Stimulated activated effector memory CD8-positive, alpha-beta T cell treated with anti-CD3 and anti-CD28 coated beads, Interleukin-12 subunit alpha, Interleukin-12 subunit beta, amount 100 ng/mL, for 72 hours (primary cell): ENCODE data around the gene ZMAT5.
A peak's percentile ranks its signal among the peaks of the same experiment; 100 is the strongest.

Experiments used
- ATAC-seq: fragments of 150-1000 bp; cut with Tn5 transposase; 2 replicates; pipeline ENCODE4 v1.10.0; 2021
- DNase-seq, 2 donors: peaks; one replicate each; pipeline ENCODE4 v3.0.0; 2021 to 2022; ENCODE audit warnings: low spot score in 2 of 2
- H3K27ac Mint-ChIP-seq: one replicate; pipeline ENCODE4 v1.8.0; 2022; ENCODE audit warnings: mild to moderate bottlenecking, mixed read lengths
- H3K36me3 Mint-ChIP-seq: one replicate; pipeline ENCODE4 v1.8.0; 2022; ENCODE audit warnings: mild to moderate bottlenecking, mixed read lengths
- H3K4me1 Mint-ChIP-seq: one replicate; pipeline ENCODE4 v1.8.0; 2022; ENCODE audit warnings: mixed read lengths
- H3K4me3 Mint-ChIP-seq: one replicate; pipeline ENCODE4 v1.8.0; 2022; ENCODE audit warnings: mild to moderate bottlenecking, mixed read lengths
- H3K9me3 Mint-ChIP-seq: one replicate; pipeline ENCODE4 v1.8.0; 2022; ENCODE audit warnings: mixed read lengths

The ZMAT5 gene

DNA sequence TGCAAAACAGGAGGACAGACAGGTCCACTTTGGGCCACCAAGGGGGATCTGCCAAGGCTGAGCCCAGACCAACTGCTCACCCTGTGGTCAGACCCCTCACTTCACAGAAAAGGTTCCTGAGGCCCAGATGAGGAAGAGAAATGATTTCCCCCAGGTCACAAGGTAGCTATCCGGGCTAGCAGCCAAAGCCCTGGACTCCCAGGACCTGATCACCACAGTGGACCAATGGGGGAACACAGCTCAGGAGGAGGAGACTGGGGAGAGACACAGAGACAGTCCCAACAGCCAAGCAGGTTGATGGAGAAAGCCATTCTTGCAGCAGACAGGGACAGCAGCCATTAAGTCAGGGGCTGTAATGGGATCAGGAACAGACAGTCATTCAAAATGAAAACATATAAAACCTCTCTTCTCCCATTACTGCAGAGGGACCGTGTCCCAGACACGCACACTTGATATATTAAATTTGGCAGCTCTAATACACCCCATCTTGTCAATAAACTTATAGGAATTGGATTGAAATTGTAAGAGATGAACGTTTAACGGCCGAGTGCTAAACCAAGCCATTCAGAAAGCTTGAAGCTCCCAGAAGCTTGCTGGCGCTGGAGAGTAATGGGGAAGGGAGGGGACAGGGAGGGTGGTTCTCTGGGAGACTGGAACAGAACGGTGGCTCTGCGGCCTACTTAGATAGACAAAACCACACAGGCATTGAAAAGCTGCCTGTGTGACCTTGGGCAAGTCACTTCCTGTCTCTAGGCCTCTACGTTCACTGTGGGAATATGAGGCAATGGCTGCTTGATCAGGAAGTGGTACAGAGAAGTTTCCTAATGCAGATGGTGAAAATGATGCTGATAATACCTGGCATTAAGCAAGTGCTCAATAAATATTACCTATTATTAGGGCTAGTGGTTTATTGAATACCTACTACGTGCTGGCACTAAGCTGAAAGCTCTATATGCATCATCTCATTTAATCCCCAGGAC is 16.0 kb downstream of the ZMAT5 start:
- ATAC-seq (peak; percentile 71), DNase-seq (no peak)
- Mint-ChIP-seq H3K4me3 (no peak overlapping the region), H3K4me1 (peaks cover 19% of the 10 kb centered on the region), H3K36me3 (peaks cover 16% of the 10 kb centered on the region), H3K27ac (peak overlapping the region; percentile 84), H3K9me3 (no peaks in the 10 kb centered on the region)

DNA sequence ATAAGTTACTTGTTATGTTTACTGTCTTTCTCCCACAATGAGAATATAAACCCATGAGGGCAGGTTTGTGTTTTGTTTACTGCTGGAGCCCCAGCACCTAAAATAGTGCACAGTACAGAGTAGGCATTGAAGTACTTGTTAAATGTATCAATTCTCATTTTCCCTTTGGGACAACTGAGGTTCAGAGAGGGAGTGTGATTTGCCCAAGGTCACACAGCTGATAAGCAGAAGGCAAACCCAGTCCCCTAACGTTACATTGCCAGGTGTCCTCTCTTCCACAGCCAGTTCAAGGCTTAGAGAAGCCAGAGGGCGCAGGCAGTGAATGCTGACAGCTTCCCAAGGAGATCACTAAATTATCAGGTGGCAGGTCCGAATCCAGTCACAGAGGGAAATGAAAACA is 16.8 kb downstream of the ZMAT5 start:
- no peak for ATAC-seq
- Mint-ChIP-seq H3K27ac (peak overlapping the region; percentile 84), H3K36me3 (peaks cover 23% of the 10 kb centered on the region), H3K4me3 (no peak overlapping the region), H3K4me1 (peaks cover 19% of the 10 kb centered on the region), H3K9me3 (no peaks in the 10 kb centered on the region)
- DNase-seq, result no peak

DNA sequence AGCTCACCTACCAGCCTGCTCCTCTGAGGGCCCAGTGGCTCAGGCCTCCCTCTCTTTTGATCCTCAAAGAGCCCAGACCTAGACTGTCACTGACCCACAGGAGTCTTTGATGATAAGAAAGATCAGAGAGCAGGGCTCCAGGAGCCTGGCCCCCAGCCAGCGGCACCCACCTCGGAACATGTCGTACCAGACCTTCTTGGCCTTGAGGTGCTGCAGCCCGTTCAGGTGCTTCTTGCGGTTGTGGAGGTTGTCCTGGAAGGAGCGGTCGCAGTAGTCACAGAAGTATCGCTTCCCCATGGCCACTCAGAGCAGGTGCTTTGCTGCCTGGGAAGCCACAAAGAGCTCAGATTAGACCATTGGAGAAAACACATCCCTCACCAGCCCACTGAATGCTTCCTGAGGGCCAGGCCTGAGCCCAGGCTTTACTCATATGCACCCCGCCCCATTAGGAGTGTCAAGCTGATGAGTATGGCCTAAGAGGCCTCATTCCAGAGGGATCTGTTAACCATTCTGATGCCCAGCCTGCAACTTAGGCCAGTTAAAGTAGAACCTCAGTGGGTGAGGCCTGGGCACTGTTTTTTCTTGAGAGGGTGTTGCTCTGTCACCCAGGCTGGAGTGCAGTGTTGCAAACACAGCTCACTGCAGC is 18.4 kb downstream of the ZMAT5 start:
- Mint-ChIP-seq H3K9me3 (no peaks in the 10 kb centered on the region), H3K36me3 (peaks cover 23% of the 10 kb centered on the region), H3K4me3 (no peak overlapping the region), H3K27ac (peak overlapping the region; percentile 18), H3K4me1 (peaks cover 19% of the 10 kb centered on the region)
- ATAC-seq, result no peak
- DNase-seq, result no peak

DNA sequence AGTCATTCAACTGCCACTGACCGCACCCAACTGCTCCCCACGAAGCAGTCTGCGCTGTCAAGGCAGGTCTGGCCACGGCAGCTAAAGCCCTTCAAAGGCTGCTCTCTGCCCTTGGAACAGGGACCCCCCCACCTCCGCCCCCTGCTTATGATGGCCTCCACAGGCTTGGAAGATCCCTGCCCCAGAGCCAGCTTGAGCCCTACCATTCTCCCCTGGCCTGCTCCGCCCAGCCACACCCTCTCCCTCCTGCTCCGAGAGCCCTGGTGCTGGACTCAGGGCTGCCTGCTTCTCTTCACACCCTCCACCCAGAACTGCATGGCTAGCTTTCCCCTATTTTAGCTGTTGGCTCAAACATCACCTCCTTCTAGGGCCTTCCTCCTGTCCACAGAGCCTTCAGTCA is 19.0 kb downstream of the ZMAT5 start:
- peaks cover 23% of the 10 kb centered on the region for H3K36me3 Mint-ChIP-seq
- H3K9me3 Mint-ChIP-seq, result no peaks in the 10 kb centered on the region
- ATAC-seq, result no peak
- peaks cover 19% of the 10 kb centered on the region for H3K4me1 Mint-ChIP-seq
- peak overlapping the region; percentile 18 for H3K27ac Mint-ChIP-seq
- H3K4me3 Mint-ChIP-seq, result no peak overlapping the region
- no peak for DNase-seq

DNA sequence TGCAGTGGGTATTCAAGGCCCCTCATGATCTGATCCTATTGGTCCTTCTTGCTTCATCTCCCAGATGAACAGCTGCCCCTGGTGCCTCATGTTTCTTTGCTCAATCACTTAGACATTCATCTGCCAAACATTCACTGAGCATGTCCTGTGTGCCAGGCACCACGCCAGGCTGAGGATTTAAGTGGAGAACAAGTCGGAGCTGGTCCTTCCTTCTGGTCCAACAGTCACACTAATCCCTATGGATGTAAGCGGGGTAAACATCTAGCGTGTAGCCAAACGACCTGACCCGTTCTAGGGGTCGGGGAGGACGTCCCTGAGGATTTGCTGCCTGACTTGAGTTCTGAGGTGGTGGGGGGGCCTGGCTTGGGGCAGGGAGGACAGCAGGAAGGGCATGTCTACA is 21.9 kb downstream of the ZMAT5 start:
- Mint-ChIP-seq H3K27ac (no peak overlapping the region), H3K36me3 (peaks cover 29% of the 10 kb centered on the region)
- no peak for ATAC-seq

DNA sequence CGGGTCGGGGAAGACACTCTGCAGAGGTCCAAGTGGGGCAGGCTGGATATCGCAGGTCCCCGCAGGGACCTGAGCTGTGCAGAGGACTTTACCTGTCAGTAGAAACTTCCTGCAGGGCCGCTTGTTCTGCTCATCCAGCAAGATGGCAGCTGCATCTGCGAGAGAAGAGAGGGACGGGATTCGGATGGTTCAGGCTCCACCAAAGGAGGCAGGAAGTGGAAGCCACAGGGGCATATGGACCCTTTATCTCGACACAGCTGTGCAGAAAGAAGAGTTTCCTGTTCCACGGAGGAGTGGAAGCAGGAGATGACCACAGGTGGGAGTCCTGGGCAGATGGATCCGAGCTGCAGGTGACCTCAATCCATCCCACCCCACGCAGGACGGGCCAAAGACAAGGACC is 24.5 kb downstream of the ZMAT5 start:
- H3K4me1 Mint-ChIP-seq, result no peaks in the 10 kb centered on the region
- DNase-seq (no peak), ATAC-seq (no peak)
- H3K4me3 Mint-ChIP-seq, result no peak overlapping the region
- H3K36me3 Mint-ChIP-seq, result peaks cover 26% of the 10 kb centered on the region
- H3K9me3 Mint-ChIP-seq, result no peaks in the 10 kb centered on the region
- H3K27ac Mint-ChIP-seq, result peak overlapping the region; percentile 45

More for the DNA sequence above, 21.9 kb downstream of the ZMAT5 start:
- no peaks in the 10 kb centered on the region for H3K9me3 Mint-ChIP-seq
- DNase-seq, result no peak
- no peak overlapping the region for H3K4me3 Mint-ChIP-seq
- no peaks in the 10 kb centered on the region for H3K4me1 Mint-ChIP-seq

DNA sequence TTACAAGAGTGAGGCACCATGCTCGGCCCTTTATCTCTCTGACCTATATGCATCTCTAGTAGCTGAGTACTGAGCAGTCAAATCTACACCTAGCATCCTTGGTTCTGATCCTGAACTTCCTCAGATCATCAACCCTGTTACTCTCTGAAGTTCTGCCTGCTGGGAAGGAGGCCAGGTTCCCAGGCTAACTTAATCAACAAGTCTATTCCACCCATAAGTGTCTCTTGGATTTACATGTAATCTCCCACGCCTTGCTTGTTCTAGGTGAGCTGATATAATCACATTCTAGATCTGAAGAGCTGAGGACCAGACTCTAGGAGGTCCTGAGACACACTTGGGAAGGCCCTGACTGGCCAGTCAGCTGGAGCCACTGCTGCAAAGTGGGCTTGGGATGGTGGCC is 24.9 kb downstream of the ZMAT5 start:
- no peaks in the 10 kb centered on the region for H3K4me1 Mint-ChIP-seq
- H3K36me3 Mint-ChIP-seq, result peaks cover 26% of the 10 kb centered on the region
- ATAC-seq (no peak), DNase-seq (no peak)
- H3K4me3 Mint-ChIP-seq, result no peak overlapping the region
- H3K27ac Mint-ChIP-seq, result peak overlapping the region; percentile 45
- no peaks in the 10 kb centered on the region for H3K9me3 Mint-ChIP-seq

DNA sequence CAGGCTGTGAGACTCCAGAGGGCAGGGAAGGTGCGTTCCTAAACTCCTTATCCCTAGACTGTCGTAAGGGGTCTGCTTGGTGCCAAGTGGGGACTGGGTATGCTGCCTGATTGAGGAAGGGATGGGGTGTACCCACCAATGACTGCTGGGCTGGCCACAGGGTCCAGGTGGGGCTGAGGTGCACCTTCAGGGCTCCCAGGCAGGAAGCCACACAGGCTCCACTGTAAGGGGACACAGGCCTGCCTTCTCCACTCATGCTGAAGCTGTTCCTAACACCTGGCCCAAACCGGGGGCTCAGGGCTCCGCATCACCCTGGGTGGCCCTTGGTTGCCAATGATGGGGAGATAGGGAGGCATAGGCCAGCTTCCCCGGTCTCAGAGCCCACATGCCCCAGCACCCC is 26.6 kb downstream of the ZMAT5 start:
- H3K9me3 Mint-ChIP-seq, result no peaks in the 10 kb centered on the region
- H3K27ac Mint-ChIP-seq, result peak overlapping the region; percentile 12
- H3K4me3 Mint-ChIP-seq, result no peak overlapping the region
- H3K36me3 Mint-ChIP-seq, result peaks cover 11% of the 10 kb centered on the region
- H3K4me1 Mint-ChIP-seq, result no peaks in the 10 kb centered on the region
- DNase-seq, result no peak
- no peak for ATAC-seq

DNA sequence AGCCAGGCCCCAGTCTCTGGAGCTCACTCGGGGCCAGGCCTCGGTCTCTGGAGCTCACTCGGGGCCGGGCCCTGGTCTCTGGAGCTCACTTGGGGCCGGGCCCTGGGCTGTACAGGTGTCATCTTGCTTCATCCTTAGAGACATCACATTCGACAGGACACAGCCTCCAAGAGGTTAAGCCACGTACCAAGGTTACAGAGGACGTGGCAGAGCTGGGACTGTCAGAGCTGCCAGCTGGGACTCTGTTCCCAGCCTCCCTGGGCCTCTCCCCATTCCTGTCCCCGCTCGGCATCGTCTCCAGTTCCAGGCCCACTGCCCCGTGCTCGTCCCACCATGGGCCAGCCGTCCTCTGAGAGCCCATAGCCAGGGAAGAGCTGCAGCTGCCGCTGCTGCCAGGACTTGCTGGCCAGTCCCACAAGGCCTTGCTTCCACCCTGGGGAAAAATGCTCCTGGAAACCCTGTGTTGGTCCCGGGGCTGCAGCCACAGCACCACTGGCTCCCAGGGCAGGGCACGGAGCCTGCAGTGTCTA is 27.4 kb downstream of the ZMAT5 start:
- Mint-ChIP-seq H3K36me3 (peaks cover 10% of the 10 kb centered on the region), H3K4me3 (no peak overlapping the region), H3K4me1 (no peaks in the 10 kb centered on the region), H3K9me3 (no peaks in the 10 kb centered on the region), H3K27ac (no peak overlapping the region)
- no peak for ATAC-seq
- no peak for DNase-seq

DNA sequence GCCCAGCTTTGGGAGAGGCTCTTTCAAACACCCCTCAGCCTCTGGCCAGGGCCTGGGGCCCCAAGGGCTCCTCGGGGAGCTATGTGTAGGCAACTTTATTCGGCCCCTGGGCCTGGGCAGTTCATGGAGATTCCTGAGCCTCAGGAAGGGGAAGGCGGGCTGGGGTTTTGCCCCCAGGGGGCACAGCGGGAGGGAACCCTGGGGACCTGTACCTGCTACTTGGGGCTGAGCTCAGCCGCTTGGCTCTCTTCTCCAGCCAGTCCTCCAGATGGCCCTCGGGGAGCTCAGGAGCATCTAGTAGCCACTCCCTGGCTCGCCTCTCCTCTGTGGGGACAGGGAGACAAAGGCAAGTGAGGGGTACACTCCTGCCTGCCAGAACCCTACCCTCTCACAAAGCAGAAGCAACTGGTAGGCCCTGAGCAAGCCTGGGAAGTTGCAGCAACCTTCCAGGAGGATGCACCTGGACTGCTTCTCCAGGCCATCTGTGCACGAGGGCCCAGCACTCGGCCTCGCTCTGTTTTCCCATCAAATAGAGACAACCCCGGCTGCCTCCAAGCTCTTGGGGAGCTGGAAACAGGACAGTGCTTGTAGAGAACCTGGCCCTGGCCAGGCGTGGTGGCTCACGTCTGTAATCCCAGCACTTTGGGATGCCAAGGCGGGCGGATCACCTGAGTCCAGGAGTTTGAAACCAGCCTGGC is 28.5 kb downstream of the ZMAT5 start:
- ATAC-seq (no peak), DNase-seq (no peak)
- Mint-ChIP-seq H3K36me3 (peaks cover 16% of the 10 kb centered on the region), H3K4me3 (no peak overlapping the region), H3K4me1 (no peaks in the 10 kb centered on the region), H3K27ac (no peak overlapping the region), H3K9me3 (no peaks in the 10 kb centered on the region)

DNA sequence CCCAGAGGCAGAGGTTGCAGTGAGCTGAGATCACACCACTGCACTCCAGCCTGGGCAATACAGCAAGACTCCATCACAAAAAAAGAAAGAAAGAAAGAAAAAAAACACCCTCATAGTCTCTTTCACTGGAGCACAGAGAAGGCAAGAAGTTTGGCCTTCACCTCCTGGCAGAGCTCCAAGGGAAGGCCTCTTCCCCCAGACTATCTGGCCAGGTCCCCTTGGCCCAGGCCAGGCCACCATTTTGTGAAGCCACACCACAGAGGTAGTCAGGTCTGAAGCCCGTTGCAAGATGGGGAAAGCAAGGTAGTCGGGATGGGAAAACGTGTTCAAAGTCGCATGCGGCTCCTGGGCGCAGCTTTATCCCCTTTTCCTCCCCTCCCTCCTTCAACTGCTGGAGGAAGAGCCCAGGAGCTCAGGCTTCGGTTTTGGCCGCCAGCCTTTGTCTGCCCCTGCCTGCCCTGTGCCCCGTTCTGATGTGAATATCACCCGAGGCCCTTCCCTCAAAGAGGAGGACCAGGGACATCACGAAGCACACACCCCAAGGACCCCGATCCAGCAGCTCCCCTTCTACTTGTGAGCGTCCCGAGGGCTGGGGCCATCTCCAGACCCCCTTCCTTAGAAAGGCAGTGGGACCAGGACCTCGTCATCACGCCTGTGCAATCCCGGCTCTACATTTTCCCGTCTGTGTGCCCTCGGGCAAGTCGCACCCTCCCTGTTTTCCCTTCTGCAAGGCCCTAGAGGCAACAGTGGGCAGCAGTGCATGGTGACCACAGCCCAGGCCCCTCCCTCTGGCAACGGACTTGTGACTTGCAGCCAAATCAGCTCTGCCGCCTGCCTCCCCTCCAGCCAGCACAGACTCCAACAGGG is 29.3 kb downstream of the ZMAT5 start:
- Mint-ChIP-seq H3K4me3 (no peak overlapping the region), H3K27ac (no peak overlapping the region), H3K4me1 (no peaks in the 10 kb centered on the region), H3K36me3 (peaks cover 15% of the 10 kb centered on the region), H3K9me3 (no peaks in the 10 kb centered on the region)
- ATAC-seq (no peak), DNase-seq (no peak)

DNA sequence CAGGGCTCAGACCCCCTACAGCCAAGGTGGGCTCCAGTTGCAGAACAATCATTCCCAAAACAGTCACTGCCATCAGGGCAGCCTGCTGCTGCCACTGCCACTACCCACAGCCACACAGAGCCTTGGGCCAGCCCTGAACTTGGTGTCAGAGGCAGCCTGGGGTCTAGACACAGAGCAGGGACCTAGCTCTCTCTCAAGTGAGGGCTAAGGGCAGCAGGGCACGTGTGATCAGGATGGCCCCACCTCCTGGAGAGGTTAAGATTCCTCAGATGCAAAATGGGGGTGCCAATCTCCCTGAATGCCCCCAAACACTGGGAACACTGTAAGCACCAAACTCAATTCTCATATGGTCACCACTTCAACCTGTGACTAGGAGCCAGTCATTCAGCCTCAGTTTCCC is 31.4 kb downstream of the ZMAT5 start:
- no peak overlapping the region for H3K27ac Mint-ChIP-seq
- H3K36me3 Mint-ChIP-seq, result peaks cover 18% of the 10 kb centered on the region
- H3K9me3 Mint-ChIP-seq, result no peaks in the 10 kb centered on the region
- no peak for ATAC-seq
- no peaks in the 10 kb centered on the region for H3K4me1 Mint-ChIP-seq
- no peak overlapping the region for H3K4me3 Mint-ChIP-seq
- DNase-seq, result no peak

DNA sequence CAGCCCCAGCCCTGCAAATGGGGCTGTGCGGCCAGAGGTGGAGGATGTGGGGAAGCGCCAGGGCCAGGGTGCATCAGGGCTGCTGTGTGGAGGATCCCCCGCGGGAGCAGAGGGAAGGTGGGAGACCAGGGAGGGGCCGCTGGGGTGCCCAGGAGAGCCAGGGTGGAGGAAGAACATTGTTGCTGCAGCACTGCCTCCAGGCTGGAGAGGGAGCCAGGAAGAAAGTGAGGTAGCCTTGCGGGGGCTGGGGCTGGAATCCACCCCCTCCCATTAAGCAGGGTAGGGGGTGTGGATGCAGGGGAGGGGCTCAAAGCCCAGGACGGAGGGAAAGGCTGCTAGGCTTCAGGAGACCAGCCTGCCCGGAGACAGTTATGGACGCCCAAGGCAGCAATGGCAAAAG is 32.0 kb downstream of the ZMAT5 start:
- H3K4me1 Mint-ChIP-seq, result no peaks in the 10 kb centered on the region
- no peaks in the 10 kb centered on the region for H3K9me3 Mint-ChIP-seq
- DNase-seq, result no peak
- no peak overlapping the region for H3K27ac Mint-ChIP-seq
- H3K36me3 Mint-ChIP-seq, result peaks cover 18% of the 10 kb centered on the region
- ATAC-seq, result no peak
- H3K4me3 Mint-ChIP-seq, result no peak overlapping the region

DNA sequence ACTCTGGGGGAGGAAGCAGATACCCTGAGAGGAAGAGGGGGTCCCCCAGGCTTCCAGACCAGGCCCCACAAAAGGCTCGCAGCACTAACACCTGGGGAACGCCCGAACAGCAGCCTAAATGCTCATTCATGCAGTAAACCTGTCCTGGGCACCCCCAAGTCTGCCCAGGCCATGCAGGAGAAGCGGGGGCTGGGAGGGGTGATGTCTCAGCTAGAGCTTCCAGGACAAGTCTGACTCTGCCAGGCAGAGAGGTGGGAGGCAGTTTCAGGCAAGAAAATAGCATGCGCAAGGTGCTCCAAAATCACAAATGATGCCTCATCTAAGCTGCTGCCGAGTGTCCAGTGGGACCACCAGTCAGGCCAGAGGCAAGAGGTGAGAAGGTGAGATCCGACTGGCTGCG is 32.4 kb downstream of the ZMAT5 start:
- Mint-ChIP-seq H3K36me3 (peaks cover 18% of the 10 kb centered on the region), H3K4me3 (no peak overlapping the region), H3K9me3 (no peaks in the 10 kb centered on the region), H3K27ac (no peak overlapping the region), H3K4me1 (no peaks in the 10 kb centered on the region)
- no peak for DNase-seq
- no peak for ATAC-seq
